GM23338 (cell line): ENCODE data around the gene GLRB. TPM values are rescaled to one million over a fixed set of nuclear protein-coding genes. Genes with fewer than 3 reads are reported as not detected.

Source experiments
- ATAC-seq: fragments of 200-7000 bp; cut with Tn5 transposase; 3 replicates; pipeline ENCODE4 v1.9.1; 2020
- DNase-seq: peaks from one replicate; pipeline ENCODE4 v3.0.0-alpha.2; 2015; ENCODE audit warnings: low spot score
- H2AFZ ChIP-seq: fragments of 200-600 bp; sonication (generic); 2 replicates; pipeline ENCODE4 v1.8.0; 2016; ENCODE audit warnings: antibody characterized with exemption, mild to moderate bottlenecking, moderate library complexity
- H3F3A ChIP-seq: fragments of 200-600 bp; sonication (generic); replicated peaks from 2 replicates; pipeline ENCODE4 v1.8.0; 2017; ENCODE audit warnings: antibody characterized with exemption, mixed run types, low read depth
- H3K27ac ChIP-seq: fragments of 200-600 bp; sonication (generic); 2 replicates; pipeline ENCODE4 v1.6.1; 2016; ENCODE audit warnings: low read depth
- H3K27me3 ChIP-seq: fragments of 200-600 bp; sonication (generic); 2 replicates; pipeline ENCODE4 v1.8.0; 2016; ENCODE audit warnings: mild to moderate bottlenecking, mixed run types, moderate library complexity; ENCODE audit not compliant: insufficient read depth
- H3K36me3 ChIP-seq: fragments of 200-600 bp; sonication (generic); 2 replicates; pipeline ENCODE4 v1.8.0; 2016; ENCODE audit warnings: mild to moderate bottlenecking; ENCODE audit not compliant: insufficient read depth
- H3K4me1 ChIP-seq: fragments of 200-600 bp; sonication (generic); 2 replicates; pipeline ENCODE4 v1.8.0; 2016; ENCODE audit warnings: mild to moderate bottlenecking, moderate library complexity; ENCODE audit not compliant: insufficient read depth
- H3K4me2 ChIP-seq: fragments of 200-600 bp; sonication (generic); 2 replicates; pipeline ENCODE4 v1.7.1; 2017; ENCODE audit warnings: mixed run types
- H3K4me3 ChIP-seq: fragments of 200-600 bp; sonication (generic); 2 replicates; pipeline ENCODE4 v1.6.1; 2016; ENCODE audit warnings: mixed run types
- H3K79me2 ChIP-seq: fragments of 200-600 bp; sonication (generic); replicated peaks from 2 replicates; pipeline ENCODE4 v1.8.0; 2017; ENCODE audit warnings: mild to moderate bottlenecking; ENCODE audit not compliant: insufficient read depth
- H3K9me2 ChIP-seq: fragments of 200-600 bp; sonication (generic); 2 replicates; pipeline ENCODE4 v1.8.0; 2017; ENCODE audit not compliant: insufficient read depth
- H4K20me1 ChIP-seq: fragments of 200-600 bp; sonication (generic); replicated peaks from 2 replicates; pipeline ENCODE4 v1.8.0; 2017; ENCODE audit warnings: mild to moderate bottlenecking; ENCODE audit not compliant: insufficient read depth
- H3K27ac Mint-ChIP-seq: 2 replicates; pipeline ENCODE4 v1.8.0; 2020; ENCODE audit warnings: inconsistent platforms, mild to moderate bottlenecking, moderate library complexity, mixed read lengths
- H3K27me3 Mint-ChIP-seq: 3 replicates; pipeline ENCODE4 v1.8.0; 2022; ENCODE audit warnings: low read depth, mild to moderate bottlenecking, moderate library complexity, mixed read lengths, inconsistent platforms; ENCODE audit not compliant: insufficient read depth, poor library complexity
- H3K36me3 Mint-ChIP-seq: 3 replicates; pipeline ENCODE4 v1.8.0; 2021; ENCODE audit warnings: low read depth, mild to moderate bottlenecking, inconsistent platforms, moderate library complexity, mixed read lengths
- H3K4me1 Mint-ChIP-seq: 3 replicates; pipeline ENCODE4 v1.8.0; 2020; ENCODE audit warnings: mild to moderate bottlenecking, inconsistent platforms, mixed read lengths
- H3K4me3 Mint-ChIP-seq: 3 replicates; pipeline ENCODE4 v1.8.0; 2021; ENCODE audit warnings: moderate library complexity, mild to moderate bottlenecking, inconsistent platforms, mixed read lengths
- H3K9me3 Mint-ChIP-seq: 3 replicates; pipeline ENCODE4 v1.8.0; 2020; ENCODE audit warnings: moderate library complexity, mild to moderate bottlenecking, inconsistent platforms, mixed read lengths
- CREB1 ChIP-seq: fragments of 250-450 bp; sonication (Bioruptor Pico); IDR thresholded peaks from 2 replicates; pipeline ENCODE4 v1.5.0; 2020; ENCODE audit warnings: low read depth, mild to moderate bottlenecking, moderate library complexity
- EZH2phosphoT487 ChIP-seq: fragments of 200-600 bp; sonication (generic); IDR thresholded peaks from one replicate; pipeline ENCODE4 v1.8.1; 2018; ENCODE audit warnings: antibody characterized with exemption; ENCODE audit not compliant: unreplicated experiment
- JUNB ChIP-seq: IDR thresholded peaks from one replicate; pipeline ENCODE4 v1.6.1; 2016; ENCODE audit warnings: antibody characterized with exemption; ENCODE audit not compliant: unreplicated experiment
- NANOG ChIP-seq: IDR thresholded peaks from 2 replicates; pipeline ENCODE4 v1.6.1; 2016; ENCODE audit warnings: antibody characterized with exemption, borderline replicate concordance
- POLR2AphosphoS5 ChIP-seq: IDR thresholded peaks from 2 replicates; pipeline ENCODE4 v1.6.1; 2016; ENCODE audit warnings: antibody characterized with exemption, low read depth
- STAT1 ChIP-seq: IDR thresholded peaks from one replicate; pipeline ENCODE4 v1.6.1; 2016; ENCODE audit warnings: antibody characterized with exemption; ENCODE audit not compliant: unreplicated experiment
- ZNF114 ChIP-seq: fragments of 250-450 bp; sonication (Bioruptor Pico); IDR thresholded peaks from 2 replicates; pipeline ENCODE4 v1.5.0; 2020; ENCODE audit warnings: mild to moderate bottlenecking, moderate library complexity
- ZNF331 ChIP-seq: fragments of 250-450 bp; sonication (Bioruptor Pico); IDR thresholded peaks from 2 replicates; pipeline ENCODE4 v1.5.0; 2020; ENCODE audit warnings: low read depth, mild to moderate bottlenecking, moderate library complexity
- ZNF462 ChIP-seq: fragments of 250-450 bp; sonication (Bioruptor Pico); IDR thresholded peaks from 2 replicates; pipeline ENCODE4 v1.5.0; 2020; ENCODE audit warnings: mild to moderate bottlenecking, moderate library complexity
- polyA plus RNA-seq: library from polyadenylated mRNA; unstranded; fragments of >200 nt; fragmentation: Nextera tagmentation; extraction: Ambion mirVana; gene quantifications from 2 replicates; pipeline ENCODE4 v1.2.1, GENCODE V29; 2016
- total RNA-seq: library from RNA; depleted of rRNA; stranded (reverse); fragments of >200 nt; shearing (Covaris generic); gene quantifications from 2 replicates; pipeline ENCODE4 v1.2.3, GENCODE V29; 2014

GLRB gene
- total and polyA plus RNA-seq, 2 experiments from 2014 or later, result 1.0 to 1.3 TPM

GRCh38 chr4:157151711-157152110, 75.8 kb downstream of the GLRB start (continued):
- no peak for TF ChIP-seq ZNF114 (CRISPR knock-in tag)
- TF ChIP-seq POLR2AphosphoS5, result no peak
- TF ChIP-seq JUNB, result no peak

GRCh38 chr4:157165935-157166610, 90.1 kb downstream of the GLRB start:
- Mint-ChIP-seq H3K4me1 (0 out of 3 replicates have a peak, but pooled peaks cover 3% of the 10 kb centered on the region), H3K9me3 (peaks cover 27% of the 10 kb centered on the region)

More at GRCh38 chr4:157165935-157166610, 90.1 kb downstream of the GLRB start:
- Histone ChIP-seq H3K9me2 (no peaks in the 10 kb centered on the region), H3K27me3 (no peaks in the 10 kb centered on the region), H3K4me2 (no peak overlapping the region), H3K4me1 (no peaks in the 10 kb centered on the region), H3K36me3 (no peaks in the 10 kb centered on the region), H3K79me2 (no peaks in the 10 kb centered on the region), H3K27ac (no peak overlapping the region), H2AFZ (no peak overlapping the region), H4K20me1 (no peaks in the 10 kb centered on the region), H3F3A (no peaks in the 10 kb centered on the region), H3K4me3 (no peak overlapping the region)
- Mint-ChIP-seq H3K36me3 (peaks cover 15% of the 10 kb centered on the region; the same call in 2 of the 3 replicates), H3K27me3 (no peaks in the 10 kb centered on the region), H3K27ac (no peak overlapping the region), H3K4me3 (no peak overlapping the region)
- TF ChIP-seq ZNF331, result no peak
- TF ChIP-seq ZNF114 (CRISPR knock-in tag), result no peak
- no peak for TF ChIP-seq EZH2phosphoT487
- no peak for TF ChIP-seq CREB1 (CRISPR knock-in tag)
- TF ChIP-seq NANOG, result no peak
- TF ChIP-seq ZNF462, result no peak
- no peak for TF ChIP-seq POLR2AphosphoS5
- TF ChIP-seq STAT1, result no peak
- no peak for TF ChIP-seq JUNB
- DNase-seq (no peak), ATAC-seq (no peak)
